OCI-LY3 (cell line): ENCODE results near the gene KRT79.

Experiments
- H2AFZ ChIP-seq: fragments of 200-600, 300-600 bp; shearing (Covaris generic); 2 replicates; pipeline ENCODE4 v1.6.0; 2014; ENCODE audit warnings: antibody characterized with exemption, low read depth, low read length
- H3K27ac ChIP-seq: fragments of 200-600, 300-600 bp; sonication (generic); 2 replicates; pipeline ENCODE4 v1.5.1; 2014; ENCODE audit warnings: mild to moderate bottlenecking, low read length, moderate library complexity, mixed read lengths
- H3K27me3 ChIP-seq: fragments of 200-600, 300-600 bp; sonication (generic); 2 replicates; pipeline ENCODE4 v1.6.1; 2014; ENCODE audit warnings: low read depth, low read length, mixed read lengths
- H3K36me3 ChIP-seq: fragments of 200-600, 300-600 bp; sonication (generic); replicated peaks from 2 replicates; pipeline ENCODE3; 2014; ENCODE audit warnings: low read depth, low read length, mixed read lengths
- H3K4me1 ChIP-seq: fragments of 300-600, 200-600 bp; sonication (generic); 2 replicates; pipeline ENCODE4 v1.6.1; 2014; ENCODE audit warnings: low read length, mixed read lengths
- H3K4me2 ChIP-seq: fragments of 200-600, 300-600 bp; sonication (generic); 2 replicates; pipeline ENCODE4 v1.6.1; 2014; ENCODE audit warnings: low read length, mixed read lengths
- H3K4me3 ChIP-seq: fragments of 300-600, 200-600 bp; sonication (generic); 2 replicates; pipeline ENCODE4 v1.5.1; 2014; ENCODE audit warnings: antibody characterized with exemption, mild to moderate bottlenecking, low read length, moderate library complexity
- H3K79me2 ChIP-seq: fragments of 300-600, 200-600 bp; shearing (Covaris generic); 2 replicates; pipeline ENCODE4 v1.6.1; 2014; ENCODE audit warnings: mild to moderate bottlenecking, low read length, mixed read lengths
- H3K9ac ChIP-seq: fragments of 300-600, 200-600 bp; shearing (Covaris generic); 2 replicates; pipeline ENCODE4 v1.6.0; 2014; ENCODE audit warnings: mild to moderate bottlenecking, low read length, moderate library complexity
- H3K9me3 ChIP-seq: fragments of 200-600, 300-600 bp; shearing (Covaris generic); 2 replicates; pipeline ENCODE4 v1.6.1; 2014; ENCODE audit warnings: low read length, mixed read lengths; ENCODE audit not compliant: insufficient read depth
- H4K20me1 ChIP-seq: fragments of 200-600, 300-600 bp; sonication (generic); 2 replicates; pipeline ENCODE4 v1.6.1; 2016; ENCODE audit warnings: low read length, mixed read lengths; ENCODE audit not compliant: insufficient read depth
- EZH2phosphoT487 ChIP-seq: fragments of 200-600 bp; shearing (Covaris generic); IDR thresholded peaks from 2 replicates; pipeline ENCODE4 v1.6.1; 2018; ENCODE audit warnings: antibody characterized with exemption, mixed run types, low read depth
- TF ChIP-seq, protein P1 (sequence below): fragments of 200-600, 300-600 bp; sonication (generic); IDR thresholded peaks from 2 replicates; pipeline ENCODE4 v1.5.1; 2014; ENCODE audit warnings: antibody characterized with exemption, low read length, low read depth

The KRT79 gene

GRCh38 chr12:52772188-52772587 lies 61.9 kb downstream of the KRT79 start:
- TF ChIP-seq EZH2phosphoT487 = no peak
- TF ChIP-seq, protein P1, sequence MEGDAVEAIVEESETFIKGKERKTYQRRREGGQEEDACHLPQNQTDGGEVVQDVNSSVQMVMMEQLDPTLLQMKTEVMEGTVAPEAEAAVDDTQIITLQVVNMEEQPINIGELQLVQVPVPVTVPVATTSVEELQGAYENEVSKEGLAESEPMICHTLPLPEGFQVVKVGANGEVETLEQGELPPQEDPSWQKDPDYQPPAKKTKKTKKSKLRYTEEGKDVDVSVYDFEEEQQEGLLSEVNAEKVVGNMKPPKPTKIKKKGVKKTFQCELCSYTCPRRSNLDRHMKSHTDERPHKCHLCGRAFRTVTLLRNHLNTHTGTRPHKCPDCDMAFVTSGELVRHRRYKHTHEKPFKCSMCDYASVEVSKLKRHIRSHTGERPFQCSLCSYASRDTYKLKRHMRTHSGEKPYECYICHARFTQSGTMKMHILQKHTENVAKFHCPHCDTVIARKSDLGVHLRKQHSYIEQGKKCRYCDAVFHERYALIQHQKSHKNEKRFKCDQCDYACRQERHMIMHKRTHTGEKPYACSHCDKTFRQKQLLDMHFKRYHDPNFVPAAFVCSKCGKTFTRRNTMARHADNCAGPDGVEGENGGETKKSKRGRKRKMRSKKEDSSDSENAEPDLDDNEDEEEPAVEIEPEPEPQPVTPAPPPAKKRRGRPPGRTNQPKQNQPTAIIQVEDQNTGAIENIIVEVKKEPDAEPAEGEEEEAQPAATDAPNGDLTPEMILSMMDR = no peak
- Histone ChIP-seq H3K4me3 (no peak overlapping the region), H4K20me1 (no peaks in the 10 kb centered on the region), H3K36me3 (no peaks in the 10 kb centered on the region), H2AFZ (no peak overlapping the region), H3K4me1 (no peaks in the 10 kb centered on the region), H3K9ac (no peak overlapping the region), H3K4me2 (no peak overlapping the region), H3K27ac (no peak overlapping the region), H3K27me3 (peaks cover 45% of the 10 kb centered on the region), H3K79me2 (no peaks in the 10 kb centered on the region), H3K9me3 (no peaks in the 10 kb centered on the region)

DNA sequence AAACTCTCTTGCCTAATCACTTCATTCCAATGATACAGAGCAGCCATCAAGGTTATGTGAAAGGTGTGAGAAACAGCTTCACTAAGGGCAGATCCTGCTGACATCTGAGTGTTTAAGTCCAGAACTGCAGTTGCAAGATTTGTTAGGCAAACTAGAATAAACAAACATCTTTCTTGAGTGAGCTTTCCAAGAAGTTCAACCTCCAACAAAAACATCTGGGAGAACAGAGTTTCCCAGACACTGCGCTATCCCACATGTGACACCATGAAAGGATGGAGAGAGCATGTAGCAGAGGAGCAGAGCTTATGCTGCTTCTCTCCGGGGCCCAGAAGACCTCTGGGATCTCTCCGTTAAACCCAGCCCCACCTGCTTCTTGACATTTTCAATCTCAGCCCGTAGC lies 62.6 kb downstream of the KRT79 start:
- no peaks in the 10 kb centered on the region for H3K36me3 ChIP-seq
- no peaks in the 10 kb centered on the region for H4K20me1 ChIP-seq
- H3K9me3 ChIP-seq = no peaks in the 10 kb centered on the region
- peaks cover 45% of the 10 kb centered on the region for H3K27me3 ChIP-seq
- no peak overlapping the region for H3K9ac ChIP-seq
- no peak overlapping the region for H3K4me2 ChIP-seq
- TF ChIP-seq, protein P1 = no peak
- no peak for TF ChIP-seq EZH2phosphoT487
- H3K27ac ChIP-seq = no peak overlapping the region
- H2AFZ ChIP-seq = no peak overlapping the region
- H3K79me2 ChIP-seq = no peaks in the 10 kb centered on the region
- H3K4me3 ChIP-seq = no peak overlapping the region
- no peaks in the 10 kb centered on the region for H3K4me1 ChIP-seq
